H9 (cell line): ENCODE measurements around the gene MYO7A. TPM values are rescaled to one million over a fixed set of nuclear protein-coding genes. Genes with fewer than 3 reads are reported as not detected.

ENCODE experiments used
- DNase-seq: peaks from one replicate; pipeline ENCODE4 v3.0.0-alpha.2; 2017
- H2AFZ ChIP-seq: one replicate; pipeline ENCODE4 v1.6.1; 2013; ENCODE audit warnings: mild to moderate bottlenecking, low read length, control low read depth, moderate library complexity
- H2AK5ac ChIP-seq: 2 replicates; pipeline ENCODE4 v1.6.1; 2013; ENCODE audit warnings: low read length, control low read depth, mixed read lengths; ENCODE audit not compliant: insufficient read length
- H2BK120ac ChIP-seq: one replicate; pipeline ENCODE4 v1.6.1; 2013; ENCODE audit warnings: low read depth, mild to moderate bottlenecking, low read length, control low read depth, inconsistent platforms; ENCODE audit not compliant: poor library complexity, severe bottlenecking
- H2BK12ac ChIP-seq: 2 replicates; pipeline ENCODE4 v1.6.1; 2013; ENCODE audit warnings: low read length, control low read depth, mixed read lengths, low read depth; ENCODE audit not compliant: insufficient read length
- H2BK15ac ChIP-seq: 2 replicates; pipeline ENCODE4 v1.6.1; 2013; ENCODE audit warnings: low read depth, low read length, control low read depth
- H2BK20ac ChIP-seq: one replicate; pipeline ENCODE4 v1.6.1; 2013; ENCODE audit warnings: low read depth, mild to moderate bottlenecking, low read length, control low read depth, inconsistent platforms; ENCODE audit not compliant: poor library complexity, severe bottlenecking
- H2BK5ac ChIP-seq: 2 replicates; pipeline ENCODE4 v1.6.1; 2013; ENCODE audit warnings: low read length, control low read depth, mixed read lengths; ENCODE audit not compliant: insufficient read length
- H3K14ac ChIP-seq: 2 replicates; pipeline ENCODE4 v1.6.1; 2013; ENCODE audit warnings: low read length, control low read depth; ENCODE audit not compliant: insufficient read depth
- H3K18ac ChIP-seq: 2 replicates; pipeline ENCODE4 v1.6.1; 2013; ENCODE audit warnings: low read depth, mild to moderate bottlenecking, mixed read lengths, low read length, control low read depth; ENCODE audit not compliant: insufficient read length
- H3K23ac ChIP-seq: 2 replicates; pipeline ENCODE4 v1.6.1; 2013; ENCODE audit warnings: low read length, control low read depth, mixed read lengths, low read depth; ENCODE audit not compliant: insufficient read length
- H3K23me2 ChIP-seq: 2 replicates; pipeline ENCODE4 v1.6.1; 2013; ENCODE audit warnings: low read depth, mild to moderate bottlenecking, mixed read lengths, low read length, control low read depth; ENCODE audit not compliant: insufficient read length, poor library complexity, severe bottlenecking
- H3K27ac ChIP-seq: 2 replicates; pipeline ENCODE4 v1.5.1; 2013; ENCODE audit warnings: low read length, control low read depth, mixed read lengths, low read depth; ENCODE audit not compliant: insufficient read length
- H3K27me3 ChIP-seq: 2 replicates; pipeline ENCODE4 v1.6.1; 2013; ENCODE audit warnings: low read length, control low read depth, inconsistent platforms; ENCODE audit not compliant: insufficient read depth
- H3K4ac ChIP-seq: 2 replicates; pipeline ENCODE4 v1.6.1; 2013; ENCODE audit warnings: low read depth, mild to moderate bottlenecking, control low read depth, inconsistent platforms, low read length, moderate library complexity
- H3K4me1 ChIP-seq: 2 replicates; pipeline ENCODE4 v1.6.1; 2013; ENCODE audit warnings: low read length, control low read depth, inconsistent platforms; ENCODE audit not compliant: insufficient read depth
- H3K4me2 ChIP-seq: 2 replicates; pipeline ENCODE4 v1.6.1; 2013; ENCODE audit warnings: low read length, control low read depth, mixed read lengths; ENCODE audit not compliant: insufficient read length, insufficient read depth
- H3K56ac ChIP-seq: 2 replicates; pipeline ENCODE4 v1.6.1; 2013; ENCODE audit warnings: low read depth, mild to moderate bottlenecking, mixed read lengths, low read length, control low read depth; ENCODE audit not compliant: insufficient read length
- H3K79me1 ChIP-seq: 2 replicates; pipeline ENCODE4 v1.6.1; 2013; ENCODE audit warnings: low read depth, mild to moderate bottlenecking, moderate library complexity, low read length, control low read depth, inconsistent platforms; ENCODE audit not compliant: insufficient read depth, poor library complexity, severe bottlenecking
- H3K79me2 ChIP-seq: 2 replicates; pipeline ENCODE4 v1.6.1; 2013; ENCODE audit warnings: low read length, control low read depth, inconsistent platforms; ENCODE audit not compliant: insufficient read depth
- H3K9ac ChIP-seq: 2 replicates; pipeline ENCODE4 v1.6.1; 2013; ENCODE audit warnings: low read length, control low read depth, mixed read lengths; ENCODE audit not compliant: insufficient read length; ENCODE audit errors: extremely low read depth
- H3K9me3 ChIP-seq: one replicate; pipeline ENCODE4 v1.6.1; 2013; ENCODE audit warnings: low read depth, low read length, inconsistent platforms; ENCODE audit not compliant: control insufficient read depth
- H3T11ph ChIP-seq: one replicate; pipeline ENCODE4 v1.6.1; 2013; ENCODE audit warnings: mild to moderate bottlenecking, low read length, control low read depth, inconsistent platforms
- H4K20me1 ChIP-seq: one replicate; pipeline ENCODE4 v1.6.1; 2013; ENCODE audit not compliant: control insufficient read depth, insufficient read length, insufficient read depth
- H4K5ac ChIP-seq: 2 replicates; pipeline ENCODE4 v1.6.1; 2013; ENCODE audit warnings: low read depth, mild to moderate bottlenecking, mixed read lengths, low read length, control low read depth; ENCODE audit not compliant: insufficient read length
- H4K8ac ChIP-seq: replicated peaks from 2 replicates; pipeline ENCODE4 v1.6.1; 2013; ENCODE audit warnings: low read length, control low read depth, mixed read lengths, low read depth; ENCODE audit not compliant: insufficient read length
- H4K91ac ChIP-seq: 2 replicates; pipeline ENCODE4 v1.6.1; 2013; ENCODE audit warnings: low read depth, mild to moderate bottlenecking, moderate library complexity, mixed read lengths, low read length, control low read depth; ENCODE audit not compliant: insufficient read length
- H3K27ac Mint-ChIP-seq, 3 experiments: 2 replicates in 2 of 3; 3 replicates in 1 of 3; pipeline ENCODE4 v1.8.0; 2020 to 2021; ENCODE audit warnings: mixed read lengths in 3 of 3, mild to moderate bottlenecking in 1 of 3, moderate library complexity in 1 of 3
- H3K27me3 Mint-ChIP-seq: 2 replicates; pipeline ENCODE4 v1.8.0; 2021; ENCODE audit warnings: low read depth, mild to moderate bottlenecking, moderate library complexity, mixed read lengths
- H3K36me3 Mint-ChIP-seq, 3 experiments: 2 replicates in 2 of 3; 3 replicates in 1 of 3; pipeline ENCODE4 v1.8.0; 2020 to 2021; ENCODE audit warnings: low read depth in 3 of 3, mixed read lengths in 3 of 3; ENCODE audit not compliant: insufficient read depth in 1 of 3
- H3K4me1 Mint-ChIP-seq, 2 experiments: 2 replicates each; pipeline ENCODE4 v1.8.0; 2020; ENCODE audit warnings: mixed read lengths in 2 of 2
- H3K4me3 Mint-ChIP-seq, 2 experiments: 2 replicates in 1 of 2; 3 replicates in 1 of 2; pipeline ENCODE4 v1.8.0; 2020 to 2021; ENCODE audit warnings: mild to moderate bottlenecking in 2 of 2, mixed read lengths in 2 of 2, moderate library complexity in 1 of 2
- H3K9me3 Mint-ChIP-seq, 2 experiments: 2 replicates in 1 of 2; 3 replicates in 1 of 2; pipeline ENCODE4 v1.8.0; 2020; ENCODE audit warnings: mild to moderate bottlenecking in 2 of 2, mixed read lengths in 2 of 2, moderate library complexity in 1 of 2
- WGBS: extraction: QIAGEN DNeasy Blood & Tissue Kit; methylation state at CpG from one replicate; pipeline ENCODE4 v1.1.7; 2013; ENCODE audit warnings: missing lambda C conversion rate, low lambda C conversion rate, mixed read lengths; ENCODE audit not compliant: insufficient read length; ENCODE audit errors: extremely low coverage; 5-methylcytosine and 5-hydroxymethylcytosine counted together
- total RNA-seq: library from RNA; stranded (reverse); gene quantifications from 2 replicates; pipeline ENCODE4 v1.2.1, GENCODE V29; 2021
- TF ChIP-seq, protein P1 (sequence below): fragments of 200-600 bp; sonication (generic); conservative IDR thresholded peaks from 3 replicates; pipeline ENCODE4 v1.8.0; 2021; ENCODE audit warnings: antibody characterized with exemption, mild to moderate bottlenecking

Gene MYO7A
- total RNA-seq, 1 experiment from 2014 or later = 1.6 TPM

DNA sequence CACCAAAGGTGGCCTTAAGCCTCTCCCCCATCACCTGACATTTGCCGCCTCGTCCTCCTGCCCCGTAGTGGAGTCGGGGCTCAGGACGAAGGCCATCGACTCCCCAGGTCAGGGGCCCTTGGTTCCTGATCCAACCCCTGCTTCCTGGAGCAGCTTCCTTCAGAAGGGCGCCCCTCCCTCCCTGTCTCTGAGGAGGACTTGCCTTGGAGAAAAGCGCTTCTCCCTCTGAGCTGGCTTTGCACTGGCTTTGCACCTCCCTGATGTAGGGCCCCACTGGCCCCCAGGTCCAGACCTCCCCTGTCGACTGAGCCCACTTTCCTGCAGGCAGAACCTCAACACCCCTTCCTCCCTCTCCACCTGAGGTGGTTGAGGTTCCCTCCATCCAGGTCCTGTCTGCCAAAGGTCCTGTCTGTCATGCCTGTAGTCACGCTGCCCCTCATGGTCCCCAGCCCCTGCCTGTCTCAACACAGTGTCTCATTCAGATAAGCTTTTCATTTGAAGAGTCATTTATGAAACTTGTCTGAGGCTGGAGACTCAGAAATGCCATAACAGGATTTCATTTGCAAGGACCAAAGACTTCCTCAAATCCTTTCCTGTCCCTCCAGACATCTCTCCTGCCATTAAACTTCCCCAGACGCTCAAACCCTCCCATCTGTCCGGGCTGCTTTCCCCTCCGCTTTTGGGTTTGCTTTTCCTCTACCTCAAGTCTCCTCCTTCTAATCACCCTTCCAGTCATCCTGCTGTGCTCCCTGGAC, 78.4 kb downstream of the MYO7A start:
- H3K9me3 ChIP-seq = no peaks in the 10 kb centered on the region
- H3K4me1 Mint-ChIP-seq = no peaks in the 10 kb centered on the region
- no peak overlapping the region for H3K9ac ChIP-seq
- peak overlapping the region in 2 of 3 experiments; percentile 16 to 42; a peak in 3 of 7 replicates for H3K27ac Mint-ChIP-seq
- H4K5ac ChIP-seq = no peak overlapping the region
- H3K23ac ChIP-seq = no peak overlapping the region
- no peaks in the 10 kb centered on the region for H3K36me3 Mint-ChIP-seq
- H4K20me1 ChIP-seq = no peaks in the 10 kb centered on the region
- H3K4me1 ChIP-seq = no peaks in the 10 kb centered on the region
- H3K27ac ChIP-seq = no peak overlapping the region
- H2AFZ ChIP-seq = no peak overlapping the region
- no peaks in the 10 kb centered on the region for H3K27me3 ChIP-seq
- no peak overlapping the region for H2BK120ac ChIP-seq
- no peaks in the 10 kb centered on the region for H3K79me2 ChIP-seq
- H2BK20ac ChIP-seq = no peak overlapping the region
- no peak overlapping the region for H3K18ac ChIP-seq
- H3K14ac ChIP-seq = no peak overlapping the region
- no peak overlapping the region for H4K91ac ChIP-seq
- no peak overlapping the region for H3K4me2 ChIP-seq
- WGBS = no CpG with 5 or more reads among the region's 13 CpGs
- TF ChIP-seq, protein P1, sequence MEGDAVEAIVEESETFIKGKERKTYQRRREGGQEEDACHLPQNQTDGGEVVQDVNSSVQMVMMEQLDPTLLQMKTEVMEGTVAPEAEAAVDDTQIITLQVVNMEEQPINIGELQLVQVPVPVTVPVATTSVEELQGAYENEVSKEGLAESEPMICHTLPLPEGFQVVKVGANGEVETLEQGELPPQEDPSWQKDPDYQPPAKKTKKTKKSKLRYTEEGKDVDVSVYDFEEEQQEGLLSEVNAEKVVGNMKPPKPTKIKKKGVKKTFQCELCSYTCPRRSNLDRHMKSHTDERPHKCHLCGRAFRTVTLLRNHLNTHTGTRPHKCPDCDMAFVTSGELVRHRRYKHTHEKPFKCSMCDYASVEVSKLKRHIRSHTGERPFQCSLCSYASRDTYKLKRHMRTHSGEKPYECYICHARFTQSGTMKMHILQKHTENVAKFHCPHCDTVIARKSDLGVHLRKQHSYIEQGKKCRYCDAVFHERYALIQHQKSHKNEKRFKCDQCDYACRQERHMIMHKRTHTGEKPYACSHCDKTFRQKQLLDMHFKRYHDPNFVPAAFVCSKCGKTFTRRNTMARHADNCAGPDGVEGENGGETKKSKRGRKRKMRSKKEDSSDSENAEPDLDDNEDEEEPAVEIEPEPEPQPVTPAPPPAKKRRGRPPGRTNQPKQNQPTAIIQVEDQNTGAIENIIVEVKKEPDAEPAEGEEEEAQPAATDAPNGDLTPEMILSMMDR = no peak
- no peak overlapping the region for H2BK5ac ChIP-seq
- H3K9me3 Mint-ChIP-seq = no peaks in the 10 kb centered on the region
- H4K8ac ChIP-seq = no peak overlapping the region
- no peak overlapping the region for H3T11ph ChIP-seq
- no peak overlapping the region for H2BK12ac ChIP-seq
- no peaks in the 10 kb centered on the region for H3K23me2 ChIP-seq
- H3K27me3 Mint-ChIP-seq = peaks cover 1% of the 10 kb centered on the region; the same call in 1 of the 2 replicates
- H3K4ac ChIP-seq = no peak overlapping the region
- H2AK5ac ChIP-seq = no peak overlapping the region
- no peak overlapping the region for H3K56ac ChIP-seq
- H2BK15ac ChIP-seq = no peak overlapping the region
- H3K4me3 Mint-ChIP-seq = no peak overlapping the region
- DNase-seq = no peak
- no peaks in the 10 kb centered on the region for H3K79me1 ChIP-seq
